ENCODE results near the gene KIAA2012.

Gene KIAA2012

DNA sequence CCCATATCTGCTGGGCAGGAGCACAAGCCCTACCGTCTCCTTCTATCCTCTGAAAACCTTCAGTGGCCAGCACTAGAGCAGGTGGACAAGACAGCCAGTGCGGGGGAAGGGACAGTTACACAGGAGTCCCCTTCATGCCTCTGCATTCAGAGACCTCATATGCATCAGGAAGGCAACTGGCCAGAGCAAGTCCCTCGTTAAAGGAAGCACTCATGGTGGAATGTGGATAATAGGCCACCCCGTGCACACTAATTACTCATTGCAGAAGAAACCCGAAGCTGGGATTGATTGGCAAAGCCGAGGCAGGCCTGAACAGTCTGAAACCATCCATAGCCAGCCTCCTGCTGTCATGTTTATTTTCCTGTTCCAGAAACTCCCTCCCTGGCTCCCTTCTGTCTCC is 11.2 kb downstream of the KIAA2012 start:
- no peak for DNase-seq (ENCODE audit: extremely low read depth, low read depth)
- TF ChIP-seq CTCF (IDR thresholded peaks at IDR 0.05; ENCODE audit: low read depth, low read length) = no peak

DNA sequence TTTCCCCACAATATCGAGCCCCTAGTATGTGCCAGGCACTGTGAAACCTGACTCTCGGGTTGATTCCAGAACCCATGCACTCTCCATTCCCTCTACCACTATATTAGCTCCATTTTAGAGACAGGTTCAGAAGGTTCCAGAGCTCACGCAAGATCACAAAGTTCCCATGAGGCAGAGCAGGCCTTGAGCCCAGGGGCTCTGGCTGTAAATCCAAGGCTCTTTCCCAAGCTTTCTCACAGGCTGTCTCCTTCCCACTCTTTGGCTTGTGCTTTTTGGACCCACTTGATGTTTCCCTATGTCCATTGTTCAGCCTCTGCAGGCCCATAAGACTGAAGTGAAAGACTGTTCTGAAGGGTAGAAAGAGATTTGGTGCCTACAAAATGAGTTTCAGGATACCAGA is 15.7 kb downstream of the KIAA2012 start:
- no peak for DNase-seq (ENCODE audit: extremely low read depth, low read depth)
- no peak for TF ChIP-seq CTCF (IDR thresholded peaks at IDR 0.05; ENCODE audit: low read depth, low read length)

DNA sequence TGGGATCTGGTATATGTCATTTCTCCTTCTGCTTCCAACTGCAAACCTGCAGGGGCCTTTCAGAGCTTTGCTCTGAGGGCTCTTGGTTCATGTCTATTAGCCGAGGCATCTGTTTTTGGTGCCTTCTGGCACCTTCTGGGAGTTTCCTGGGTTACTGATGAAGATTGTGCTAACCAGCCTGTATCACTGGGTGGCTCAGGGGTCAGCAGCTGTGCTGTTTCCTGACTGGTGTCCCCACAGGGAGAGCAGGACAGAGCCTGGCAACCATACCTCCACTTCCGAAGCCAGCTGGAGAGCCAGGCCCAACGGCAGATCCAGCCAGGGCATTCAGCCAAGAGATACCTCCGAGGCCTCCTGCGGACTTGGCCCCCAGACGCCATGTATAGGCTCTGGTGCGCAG is 17.5 kb downstream of the KIAA2012 start:
- TF ChIP-seq CTCF (IDR thresholded peaks at IDR 0.05; ENCODE audit: low read depth, low read length) = no peak
- DNase-seq (ENCODE audit: extremely low read depth, low read depth) = no peak

- no peak for TF ChIP-seq CTCF (IDR thresholded peaks at IDR 0.05; ENCODE audit: low read depth, low read length)
- no peak for DNase-seq (ENCODE audit: extremely low read depth, low read depth)
Observed at GRCh38 chr2:202091476-202091875, 18.4 kb downstream of the KIAA2012 start.

DNA sequence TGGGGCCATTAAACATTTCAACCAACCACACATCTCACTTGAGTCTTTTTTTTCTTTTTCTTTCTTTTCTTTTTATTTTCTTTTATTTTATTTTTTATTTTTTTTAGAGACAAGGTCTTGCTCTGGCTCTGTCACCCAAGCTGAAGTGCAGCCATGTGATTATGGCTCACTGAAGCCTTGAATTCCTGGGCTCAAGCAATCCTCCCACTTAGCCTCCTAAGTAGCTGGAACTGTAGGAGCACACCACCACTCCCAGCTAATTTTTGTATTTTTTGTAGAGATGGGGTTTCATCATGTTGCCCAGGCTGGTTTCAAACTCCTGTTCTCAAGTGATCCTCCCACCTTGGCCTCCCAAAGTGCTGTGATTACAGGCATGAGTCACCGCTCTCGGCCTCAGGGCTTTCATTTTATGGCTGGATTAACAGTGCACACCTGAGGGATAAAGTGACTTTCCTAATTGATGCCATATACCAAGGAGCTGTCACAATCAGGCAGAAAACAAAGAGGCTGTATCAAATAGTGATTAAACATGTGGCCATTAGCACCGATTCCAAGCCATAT is 21.5 kb downstream of the KIAA2012 start:
- no peak for TF ChIP-seq CTCF (IDR thresholded peaks at IDR 0.05; ENCODE audit: low read depth, low read length)
- DNase-seq (ENCODE audit: extremely low read depth, low read depth) = no peak

DNA sequence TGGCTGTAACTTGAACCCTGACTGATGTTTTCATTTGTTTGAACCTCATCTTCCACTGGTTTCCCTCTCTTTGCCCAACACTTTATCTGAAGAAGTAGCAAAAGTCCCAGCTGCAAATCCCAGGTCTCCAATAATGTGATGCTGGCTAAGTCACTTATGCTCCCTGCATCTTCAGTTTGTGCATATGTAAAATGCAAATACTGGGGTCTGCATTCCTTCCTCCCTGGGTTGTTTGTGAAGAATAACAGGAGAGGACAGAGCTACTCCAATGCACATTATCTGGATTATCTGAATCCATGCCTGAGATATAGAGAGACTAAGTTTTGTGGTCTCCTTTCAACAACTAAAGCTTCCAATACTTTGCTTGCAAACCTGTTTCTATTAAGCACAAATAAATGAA is 22.2 kb downstream of the KIAA2012 start:
- TF ChIP-seq CTCF (IDR thresholded peaks at IDR 0.05; ENCODE audit: low read depth, low read length) = no peak
- no peak for DNase-seq (ENCODE audit: extremely low read depth, low read depth)

- no peak for DNase-seq (ENCODE audit: extremely low read depth, low read depth)
- no peak for TF ChIP-seq CTCF (IDR thresholded peaks at IDR 0.05; ENCODE audit: low read depth, low read length)
Observed at GRCh38 chr2:202096736-202097135, 23.7 kb downstream of the KIAA2012 start.
